ENCODE measurements around the gene TMLHE.

GRCh38 chrX:155505296-155505695 lies 107.5 kb downstream of the TMLHE start:
- TF ChIP-seq POLR2A (IDR thresholded peaks at IDR 0.05) (no peak), CTCF (IDR thresholded peaks at IDR 0.05) (no peak)

Data from thyroid gland (tissue), 4 donors.